Nephron progenitor cell (in vitro differentiated cells): ENCODE measurements around the gene RIOK1.
A peak's percentile ranks its signal among the peaks of the same experiment; 100 is the strongest.

Experiments
- DNase-seq: peaks from one replicate; pipeline ENCODE4 v3.0.0; 2021
- H3K27ac Mint-ChIP-seq: 2 replicates; pipeline ENCODE4 v1.8.0; 2021; ENCODE audit warnings: mild to moderate bottlenecking, moderate library complexity, mixed read lengths
- H3K27me3 Mint-ChIP-seq: 2 replicates; pipeline ENCODE4 v1.8.0; 2021; ENCODE audit warnings: mild to moderate bottlenecking, low read depth, mixed read lengths; ENCODE audit not compliant: poor library complexity
- H3K36me3 Mint-ChIP-seq: 2 replicates; pipeline ENCODE4 v1.8.0; 2021; ENCODE audit warnings: low read depth, mixed read lengths
- H3K4me1 Mint-ChIP-seq: 2 replicates; pipeline ENCODE4 v1.8.0; 2021; ENCODE audit warnings: mixed read lengths
- H3K4me3 Mint-ChIP-seq: 2 replicates; pipeline ENCODE4 v1.8.0; 2021; ENCODE audit warnings: mild to moderate bottlenecking, moderate library complexity, mixed read lengths
- H3K9me3 Mint-ChIP-seq: 2 replicates; pipeline ENCODE4 v1.8.0; 2021; ENCODE audit warnings: mild to moderate bottlenecking, moderate library complexity, mixed read lengths
- TF ChIP-seq, protein P1 (sequence below): fragments of 200-600 bp; sonication (generic); IDR thresholded peaks from 2 replicates; pipeline ENCODE4 v1.5.0; 2021; ENCODE audit warnings: antibody characterized with exemption

Gene RIOK1

DNA sequence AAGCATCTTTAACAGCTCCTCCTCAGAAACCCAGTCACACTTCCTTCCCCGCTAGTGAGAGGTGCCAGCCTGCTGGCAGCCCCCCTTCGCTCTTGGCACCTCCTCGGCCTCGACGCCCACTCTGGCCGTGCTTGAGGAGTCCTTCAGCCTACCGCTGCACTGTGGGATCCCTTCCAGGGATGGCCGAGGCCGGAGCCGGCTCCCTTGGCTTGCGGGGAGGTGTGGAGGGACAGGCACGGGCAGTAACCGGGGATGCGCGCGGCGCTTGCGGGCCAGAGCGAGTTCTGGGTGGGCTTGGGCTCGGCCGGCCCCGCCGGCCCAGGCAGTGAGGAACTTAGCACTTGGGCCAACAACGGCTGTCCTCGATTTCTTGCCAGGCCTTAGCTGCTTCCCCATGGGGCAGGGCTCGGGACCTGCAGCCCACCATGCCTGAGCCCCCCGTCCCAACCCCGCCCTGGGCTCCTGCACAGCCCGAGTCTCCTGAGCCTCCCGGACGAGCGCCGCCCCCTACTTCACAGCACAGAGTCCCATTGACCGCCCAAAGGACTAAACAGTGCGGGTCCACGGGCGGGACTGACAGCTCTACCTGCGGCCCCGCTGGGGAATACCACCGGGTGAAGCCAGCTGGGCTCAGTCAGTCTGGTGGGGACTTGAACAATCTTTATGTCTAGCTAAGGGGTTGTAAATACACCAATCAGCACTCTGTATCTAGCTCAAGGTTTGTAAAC, 51.6 kb downstream of the RIOK1 start:
- H3K4me3 Mint-ChIP-seq, result no peak overlapping the region
- TF ChIP-seq, protein P1, sequence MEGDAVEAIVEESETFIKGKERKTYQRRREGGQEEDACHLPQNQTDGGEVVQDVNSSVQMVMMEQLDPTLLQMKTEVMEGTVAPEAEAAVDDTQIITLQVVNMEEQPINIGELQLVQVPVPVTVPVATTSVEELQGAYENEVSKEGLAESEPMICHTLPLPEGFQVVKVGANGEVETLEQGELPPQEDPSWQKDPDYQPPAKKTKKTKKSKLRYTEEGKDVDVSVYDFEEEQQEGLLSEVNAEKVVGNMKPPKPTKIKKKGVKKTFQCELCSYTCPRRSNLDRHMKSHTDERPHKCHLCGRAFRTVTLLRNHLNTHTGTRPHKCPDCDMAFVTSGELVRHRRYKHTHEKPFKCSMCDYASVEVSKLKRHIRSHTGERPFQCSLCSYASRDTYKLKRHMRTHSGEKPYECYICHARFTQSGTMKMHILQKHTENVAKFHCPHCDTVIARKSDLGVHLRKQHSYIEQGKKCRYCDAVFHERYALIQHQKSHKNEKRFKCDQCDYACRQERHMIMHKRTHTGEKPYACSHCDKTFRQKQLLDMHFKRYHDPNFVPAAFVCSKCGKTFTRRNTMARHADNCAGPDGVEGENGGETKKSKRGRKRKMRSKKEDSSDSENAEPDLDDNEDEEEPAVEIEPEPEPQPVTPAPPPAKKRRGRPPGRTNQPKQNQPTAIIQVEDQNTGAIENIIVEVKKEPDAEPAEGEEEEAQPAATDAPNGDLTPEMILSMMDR, result no peak
- peaks cover 22% of the 10 kb centered on the region for H3K4me1 Mint-ChIP-seq
- peaks cover 4% of the 10 kb centered on the region for H3K27me3 Mint-ChIP-seq
- H3K36me3 Mint-ChIP-seq, result no peaks in the 10 kb centered on the region
- no peak for DNase-seq
- H3K27ac Mint-ChIP-seq, result no peak overlapping the region
- H3K9me3 Mint-ChIP-seq, result peaks cover 3% of the 10 kb centered on the region

GRCh38 chr6:7442467-7442866, 52.9 kb downstream of the RIOK1 start:
- peaks cover 3% of the 10 kb centered on the region for H3K9me3 Mint-ChIP-seq
- DNase-seq, result no peak
- H3K4me3 Mint-ChIP-seq, result no peak overlapping the region
- peaks cover 33% of the 10 kb centered on the region for H3K4me1 Mint-ChIP-seq
- H3K27me3 Mint-ChIP-seq, result peaks cover 4% of the 10 kb centered on the region
- TF ChIP-seq, protein P1, result no peak
- H3K27ac Mint-ChIP-seq, result no peak overlapping the region
- H3K36me3 Mint-ChIP-seq, result no peaks in the 10 kb centered on the region

DNA sequence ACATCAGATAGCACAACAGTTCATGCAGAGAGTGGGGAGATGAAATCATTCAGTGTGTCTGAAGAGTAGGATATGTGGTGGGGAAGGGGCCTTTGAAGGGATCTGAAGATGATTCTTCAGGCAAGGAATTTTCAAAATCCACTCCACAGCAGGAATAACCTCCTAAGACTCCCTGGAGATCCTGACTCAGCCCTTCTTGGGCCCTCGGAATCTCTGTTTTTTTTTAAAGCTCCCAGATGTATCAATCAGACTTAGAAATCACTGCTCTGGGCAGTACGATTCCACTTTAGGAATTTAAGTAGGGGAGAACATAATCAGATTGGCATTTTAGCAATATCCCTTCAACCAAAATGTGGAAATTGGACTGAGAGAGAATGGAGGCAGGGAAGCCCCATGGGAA, 55.5 kb downstream of the RIOK1 start:
- no peak for DNase-seq
- TF ChIP-seq, protein P1, result no peak
- H3K36me3 Mint-ChIP-seq, result no peaks in the 10 kb centered on the region
- H3K27me3 Mint-ChIP-seq, result peaks cover 8% of the 10 kb centered on the region
- H3K4me3 Mint-ChIP-seq, result no peak overlapping the region
- peaks cover 3% of the 10 kb centered on the region for H3K9me3 Mint-ChIP-seq
- no peak overlapping the region for H3K27ac Mint-ChIP-seq
- peaks cover 40% of the 10 kb centered on the region for H3K4me1 Mint-ChIP-seq

DNA sequence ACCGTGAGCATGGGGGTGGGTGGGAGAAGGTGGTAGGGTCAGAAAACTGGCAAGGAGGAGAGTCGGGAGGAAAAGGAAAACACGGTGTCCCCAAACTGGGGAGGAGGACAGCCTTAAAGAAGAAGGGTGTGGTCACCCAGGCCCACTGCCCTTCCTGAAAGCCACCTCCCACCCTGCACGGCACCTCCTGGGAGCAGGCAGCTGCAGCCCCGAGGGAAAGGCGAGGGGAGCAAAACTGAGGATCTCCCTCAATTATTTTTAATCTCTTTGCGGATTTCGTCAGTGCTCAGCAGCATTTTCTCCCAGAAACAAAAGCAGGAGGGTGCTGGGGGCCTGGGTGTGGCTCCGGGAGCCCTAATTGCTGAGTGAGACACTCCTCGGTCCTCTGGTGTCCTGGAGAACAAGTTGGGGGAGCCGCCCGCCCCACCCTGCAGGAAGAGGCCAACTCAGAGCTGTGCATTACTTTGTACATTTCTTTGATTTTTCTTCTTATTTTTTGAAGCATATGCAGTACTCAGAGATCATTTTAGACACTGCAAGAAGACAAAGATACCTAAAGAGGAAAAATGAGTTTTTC, 56.4 kb downstream of the RIOK1 start:
- Mint-ChIP-seq H3K27me3 (peaks cover 8% of the 10 kb centered on the region), H3K36me3 (no peaks in the 10 kb centered on the region), H3K4me1 (peaks cover 33% of the 10 kb centered on the region), H3K27ac (no peak overlapping the region), H3K9me3 (peaks cover 3% of the 10 kb centered on the region), H3K4me3 (no peak overlapping the region)
- no peak for DNase-seq
- TF ChIP-seq, protein P1, result no peak

DNA sequence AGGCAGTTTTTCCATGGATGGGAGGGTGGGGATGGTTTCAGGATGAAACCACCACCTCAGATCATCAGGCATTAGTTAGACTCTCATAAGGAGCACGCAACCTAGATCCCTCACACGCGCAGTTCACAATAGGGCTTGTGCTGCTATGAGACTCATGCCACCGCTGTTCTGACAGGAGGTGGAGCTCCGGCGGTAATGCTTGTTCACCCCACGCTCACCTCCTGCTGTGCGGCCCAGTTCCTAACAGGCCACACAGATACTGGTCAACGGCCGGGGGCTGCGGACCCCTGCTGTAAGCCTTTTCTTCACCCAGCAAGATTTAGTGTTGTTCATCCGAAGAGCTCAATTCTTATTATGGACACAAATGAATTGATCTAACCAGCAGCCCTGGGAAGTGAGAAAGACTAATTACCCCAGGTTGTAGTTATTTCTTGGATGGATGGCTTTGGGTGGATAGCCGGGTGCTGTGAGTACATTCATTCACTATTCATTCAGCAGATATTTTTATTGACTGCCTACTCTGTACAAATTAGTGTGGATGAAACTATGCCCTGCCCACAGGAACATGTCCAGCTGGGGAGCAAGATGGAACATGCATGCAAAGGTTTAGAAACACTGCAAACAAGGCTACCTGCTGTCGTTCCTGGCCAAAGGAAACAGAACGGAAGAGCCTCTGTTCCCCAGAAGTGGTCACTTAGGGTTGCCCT, 57.2 kb downstream of the RIOK1 start:
- peak; percentile 43 for DNase-seq
- peaks cover 8% of the 10 kb centered on the region for H3K27me3 Mint-ChIP-seq
- no peaks in the 10 kb centered on the region for H3K36me3 Mint-ChIP-seq
- peaks cover 3% of the 10 kb centered on the region for H3K9me3 Mint-ChIP-seq
- H3K4me3 Mint-ChIP-seq, result no peak overlapping the region
- TF ChIP-seq, protein P1, result no peak
- H3K27ac Mint-ChIP-seq, result no peak overlapping the region
- H3K4me1 Mint-ChIP-seq, result peaks cover 32% of the 10 kb centered on the region
